GM21529 (cell line): ENCODE data around the gene PSMD8.
"Not testable (repeated sequence)": the region's sequence is repeated elsewhere in the genome, so short reads cannot be mapped to it uniquely, and the experiment has no call there.

Experiments
- ATAC-seq: cut with Tn5 transposase; IDR thresholded peaks from one replicate; pipeline ENCODE4 v1.9.1; 2021; ENCODE audit not compliant: unreplicated experiment

The PSMD8 gene

DNA sequence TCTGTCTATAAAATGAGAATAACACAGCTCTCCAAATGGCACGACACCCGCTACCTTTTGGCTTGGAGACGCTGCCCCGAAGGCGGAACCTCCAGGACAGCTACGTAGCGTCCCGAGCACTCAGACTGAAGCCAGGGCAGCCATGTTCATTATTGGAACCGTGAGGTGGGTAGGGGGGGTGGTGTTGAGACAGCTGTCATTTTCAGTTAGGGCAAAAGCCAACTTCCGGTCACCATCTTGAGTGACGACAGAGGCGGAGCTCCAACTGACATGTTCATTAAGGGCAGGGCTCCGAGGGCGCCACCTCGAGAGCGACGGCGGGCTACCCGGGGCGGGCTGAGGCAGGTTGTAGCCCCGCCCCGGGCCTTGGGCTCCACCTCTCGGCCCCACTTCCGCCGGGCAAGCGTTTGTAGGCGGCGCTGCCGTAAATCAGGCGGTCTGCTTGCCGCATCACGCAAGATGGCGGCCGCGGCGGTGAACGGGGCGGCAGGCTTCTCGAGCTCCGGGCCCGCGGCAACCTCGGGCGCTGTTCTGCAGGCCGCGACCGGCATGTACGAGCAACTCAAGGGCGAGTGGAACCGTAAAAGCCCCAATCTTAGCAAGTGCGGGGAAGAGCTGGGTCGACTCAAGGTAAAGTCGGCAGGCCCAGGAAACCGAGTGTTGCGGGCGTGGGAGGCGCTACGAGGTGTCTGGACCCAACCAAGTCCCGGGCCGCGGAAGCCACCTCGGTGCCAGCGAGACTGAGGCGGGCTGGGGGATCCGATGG lies at the start of gene PSMD8:
PSMD8 (plus strand) TSS at position 240 of the 766 bp plus-strand sequence; CDS start at position 271, 31 bp downstream.
- peak; percentile 93 for ATAC-seq

DNA sequence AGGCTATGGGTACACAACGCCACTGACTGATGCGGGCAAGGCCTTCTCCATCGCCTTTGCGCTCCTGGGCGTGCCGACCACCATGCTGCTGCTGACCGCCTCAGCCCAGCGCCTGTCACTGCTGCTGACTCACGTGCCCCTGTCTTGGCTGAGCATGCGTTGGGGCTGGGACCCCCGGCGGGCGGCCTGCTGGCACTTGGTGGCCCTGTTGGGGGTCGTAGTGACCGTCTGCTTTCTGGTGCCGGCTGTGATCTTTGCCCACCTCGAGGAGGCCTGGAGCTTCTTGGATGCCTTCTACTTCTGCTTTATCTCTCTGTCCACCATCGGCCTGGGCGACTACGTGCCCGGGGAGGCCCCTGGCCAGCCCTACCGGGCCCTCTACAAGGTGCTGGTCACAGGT lies 47.8 kb upstream of the PSMD8 start:
- no peak for ATAC-seq

DNA sequence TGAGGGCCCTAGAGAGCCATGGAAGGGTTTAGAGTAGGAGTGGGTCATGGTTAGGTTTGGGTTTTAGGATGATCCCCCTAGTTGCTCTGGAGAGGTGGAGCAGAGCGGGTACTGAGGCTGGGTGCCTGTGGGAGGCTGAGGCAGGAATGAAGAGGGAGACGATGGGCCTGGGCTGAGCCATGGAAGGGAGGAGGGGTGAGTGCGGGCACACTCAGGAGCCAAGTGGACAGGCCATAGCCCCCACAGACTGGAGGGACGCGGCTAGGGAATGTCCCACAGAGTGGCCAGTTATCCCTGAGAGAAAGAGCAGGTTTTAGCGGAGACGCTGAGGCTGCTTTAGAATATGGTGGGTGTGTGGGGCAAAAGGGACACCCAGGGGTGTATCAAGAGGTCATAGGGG lies 44.7 kb upstream of the PSMD8 start:
- no peak for ATAC-seq

DNA sequence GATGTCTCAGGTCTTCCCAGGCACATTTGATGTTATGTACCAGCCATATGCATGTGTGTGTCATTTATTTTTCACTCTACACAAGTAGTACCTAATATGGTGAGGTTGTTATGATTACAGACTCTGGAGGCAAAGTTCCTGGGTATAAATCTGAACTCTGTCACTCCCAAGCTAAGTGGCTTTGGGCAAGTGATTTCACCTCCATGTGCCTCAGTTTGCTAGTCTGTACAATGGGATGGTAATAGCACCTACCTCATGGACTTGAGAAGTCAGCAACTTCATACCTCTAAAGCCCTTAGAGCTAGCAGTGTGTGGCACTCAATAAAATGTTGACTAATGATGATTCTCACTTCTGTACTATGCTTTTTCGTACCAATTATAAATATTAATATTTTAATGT lies 42.6 kb upstream of the PSMD8 start:
- ATAC-seq = no peak

DNA sequence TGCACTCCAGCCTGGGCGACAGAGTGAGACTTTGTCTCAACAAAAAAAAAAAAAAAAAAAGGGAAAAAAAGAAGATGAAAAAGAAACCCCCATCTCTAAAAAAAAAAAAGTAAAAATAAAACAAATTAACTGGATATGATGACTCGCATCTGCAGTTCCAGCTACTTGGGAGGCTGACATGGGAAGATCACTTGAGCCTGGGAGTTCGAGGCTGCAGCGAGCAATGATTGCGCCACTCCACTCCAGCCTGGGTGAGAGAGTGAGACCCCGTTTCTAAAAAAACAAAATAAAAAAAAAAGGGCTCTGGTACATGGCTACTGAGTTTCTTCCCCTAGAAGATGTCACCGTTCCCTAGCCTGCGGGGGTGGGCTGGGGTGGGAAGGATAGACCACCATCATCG lies 41.1 kb upstream of the PSMD8 start:
- no peak for ATAC-seq

DNA sequence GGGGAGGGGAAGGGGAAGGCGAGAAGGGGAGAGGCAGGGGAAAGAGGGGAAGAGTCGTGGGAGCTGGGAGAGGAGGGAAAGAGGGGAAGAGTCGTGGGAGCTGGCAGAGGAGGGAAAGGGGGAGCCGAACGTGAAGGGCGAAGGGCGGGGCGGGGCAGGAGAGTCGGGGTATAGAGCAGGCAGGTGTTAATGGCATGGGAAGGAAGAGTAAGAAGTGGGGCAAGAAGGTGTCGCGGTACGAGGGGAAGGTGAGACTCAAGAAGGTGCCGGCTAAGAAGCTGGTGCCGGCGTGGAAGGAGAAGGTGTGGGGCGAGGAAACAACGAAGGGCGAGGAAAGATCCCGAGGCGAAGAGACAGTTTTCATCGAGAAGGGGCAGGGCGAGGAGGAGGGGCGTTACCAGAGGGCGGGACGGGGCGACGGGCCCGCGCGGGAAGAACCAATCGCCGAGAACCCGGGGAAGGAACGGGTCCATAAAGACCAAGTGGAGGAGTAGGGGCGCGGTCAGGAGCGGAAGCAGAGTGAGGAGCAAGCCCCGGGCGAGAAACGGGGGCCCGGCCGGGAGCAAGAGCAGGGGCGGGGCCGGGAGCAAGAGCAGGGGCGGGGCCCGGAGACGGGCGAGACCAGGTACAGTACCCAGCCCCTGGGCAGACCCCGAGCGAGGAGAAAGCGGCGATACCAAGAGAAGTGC lies 38.3 kb upstream of the PSMD8 start:
- peak; percentile 69 for ATAC-seq

DNA sequence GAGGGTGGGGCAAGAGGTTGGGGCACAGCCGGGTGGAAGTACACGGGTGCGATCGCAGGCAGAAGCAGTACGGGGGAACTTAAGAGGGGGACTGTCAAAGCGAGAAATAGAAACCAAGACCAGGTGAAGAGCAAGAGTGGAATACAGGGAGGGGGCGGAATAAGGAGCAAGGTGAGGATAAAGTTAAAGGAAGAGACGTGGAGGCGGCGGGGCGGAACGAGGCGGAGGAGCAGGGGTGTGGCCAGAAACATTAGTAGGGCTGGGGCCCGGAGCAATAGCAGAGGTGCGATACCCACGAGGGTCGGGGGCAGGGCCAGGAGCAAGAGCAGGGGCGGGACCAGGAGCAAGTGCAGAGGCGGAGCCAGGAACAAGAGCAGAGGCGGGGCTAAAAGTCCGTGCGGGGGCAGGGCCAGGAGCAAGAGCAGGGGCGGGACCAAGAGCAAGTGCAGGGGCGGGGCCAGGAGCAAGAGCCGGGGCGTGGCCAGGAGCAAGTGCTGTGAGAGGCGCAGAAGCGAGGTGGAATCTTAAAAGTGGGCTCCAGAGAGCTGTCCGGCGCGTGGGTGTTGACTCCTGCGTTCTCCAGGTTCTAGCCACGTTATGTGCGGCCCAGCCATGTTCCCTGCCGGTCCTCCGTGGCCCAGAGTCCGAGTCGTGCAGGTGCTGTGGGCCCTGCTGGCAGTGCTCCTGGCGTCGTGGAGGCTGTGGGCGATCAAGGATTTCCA lies 37.6 kb upstream of the PSMD8 start:
- ATAC-seq = peak; percentile 50

DNA sequence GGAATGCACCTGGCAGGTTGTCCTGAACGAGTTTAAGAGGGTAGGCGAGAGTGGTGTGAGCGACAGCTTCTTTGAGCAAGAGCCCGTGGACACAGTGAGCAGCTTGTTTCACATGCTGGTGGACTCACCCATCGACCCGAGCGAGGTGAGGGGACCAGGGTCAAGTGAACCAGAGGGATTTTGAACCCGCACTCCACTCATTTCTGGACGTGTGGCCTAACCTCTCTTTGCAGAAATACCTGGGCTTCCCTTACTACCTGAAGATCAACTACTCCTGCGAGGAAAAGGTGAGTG lies 37.1 kb upstream of the PSMD8 start:
- no peak for ATAC-seq

DNA sequence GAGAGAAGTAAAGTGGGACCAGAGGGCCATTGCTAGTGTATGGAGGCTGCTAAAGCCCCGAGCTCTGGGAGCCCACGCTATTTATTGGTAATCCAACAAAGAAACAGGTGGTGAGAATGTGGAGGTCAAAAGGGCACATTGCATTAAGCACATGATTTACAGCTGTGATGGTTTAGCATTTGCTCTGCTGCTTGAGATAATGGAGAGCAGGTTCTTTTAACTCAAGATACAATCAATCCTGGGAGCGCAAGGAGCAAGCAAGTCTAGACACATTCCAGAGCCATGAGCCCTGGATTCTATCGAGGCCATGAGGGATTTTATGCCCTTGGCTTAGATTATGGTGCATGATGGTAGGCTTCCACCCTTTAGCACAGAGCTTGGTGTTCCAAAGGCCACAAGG lies 35.4 kb upstream of the PSMD8 start:
- ATAC-seq = not testable (repeated sequence)

DNA sequence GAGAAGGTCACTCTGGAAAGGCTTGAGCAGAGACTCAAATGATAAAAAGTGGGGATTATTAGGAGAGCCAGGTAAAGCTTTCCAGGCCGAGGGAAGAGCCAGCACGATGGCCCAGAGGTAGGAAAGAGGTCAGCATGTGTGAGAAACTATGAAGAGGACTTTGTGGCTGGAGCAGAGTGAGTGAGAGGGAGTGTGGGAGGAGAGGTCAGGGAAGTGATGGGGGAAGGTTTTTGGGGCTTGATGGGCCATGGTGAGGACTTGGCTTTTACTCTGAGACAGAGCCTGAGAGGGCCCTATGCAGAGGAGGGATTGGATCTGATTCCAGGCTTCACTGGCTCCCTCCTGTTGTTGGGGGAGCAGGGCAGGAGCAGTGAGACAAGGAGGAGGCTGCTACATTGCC lies 33.4 kb upstream of the PSMD8 start:
- ATAC-seq = no peak

DNA sequence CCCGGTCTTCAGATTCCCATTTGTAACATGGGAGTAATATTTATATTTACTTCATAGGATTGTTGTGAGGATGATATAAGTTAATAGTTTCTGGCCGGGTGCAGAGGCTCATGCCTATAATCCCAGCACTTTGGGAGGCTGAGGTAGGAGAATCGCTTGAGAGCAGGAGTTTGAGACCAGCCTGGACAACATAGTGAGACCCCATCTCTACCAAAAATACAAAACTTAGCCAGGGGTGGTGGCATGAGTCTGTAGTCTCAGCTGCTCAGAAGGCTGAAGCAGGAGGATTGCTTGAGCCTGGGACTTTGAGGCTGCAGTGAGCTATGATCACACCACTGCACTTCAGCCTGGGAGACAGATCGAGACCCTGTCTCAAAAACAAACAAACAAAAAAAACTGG lies 27.5 kb upstream of the PSMD8 start:
- no peak for ATAC-seq

DNA sequence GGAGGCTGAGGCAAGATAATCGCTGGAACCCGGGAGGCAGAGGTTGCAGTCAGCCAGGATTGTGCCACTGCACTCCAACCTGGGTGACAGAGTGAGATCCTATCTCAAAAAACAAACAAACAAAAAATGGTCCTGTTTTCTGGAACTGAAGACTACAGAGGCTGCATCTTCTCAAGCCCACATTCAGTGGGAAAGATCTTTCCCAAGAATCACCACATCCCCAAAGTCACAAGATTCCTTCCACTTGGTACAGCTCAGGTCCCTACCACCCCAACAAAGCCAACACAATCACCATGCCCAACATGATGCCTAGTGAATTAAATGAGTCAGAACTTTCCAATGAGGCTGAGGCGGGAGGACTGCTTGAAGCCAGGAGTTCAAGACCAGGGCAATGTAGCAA lies 23.5 kb upstream of the PSMD8 start:
- ATAC-seq = no peak

DNA sequence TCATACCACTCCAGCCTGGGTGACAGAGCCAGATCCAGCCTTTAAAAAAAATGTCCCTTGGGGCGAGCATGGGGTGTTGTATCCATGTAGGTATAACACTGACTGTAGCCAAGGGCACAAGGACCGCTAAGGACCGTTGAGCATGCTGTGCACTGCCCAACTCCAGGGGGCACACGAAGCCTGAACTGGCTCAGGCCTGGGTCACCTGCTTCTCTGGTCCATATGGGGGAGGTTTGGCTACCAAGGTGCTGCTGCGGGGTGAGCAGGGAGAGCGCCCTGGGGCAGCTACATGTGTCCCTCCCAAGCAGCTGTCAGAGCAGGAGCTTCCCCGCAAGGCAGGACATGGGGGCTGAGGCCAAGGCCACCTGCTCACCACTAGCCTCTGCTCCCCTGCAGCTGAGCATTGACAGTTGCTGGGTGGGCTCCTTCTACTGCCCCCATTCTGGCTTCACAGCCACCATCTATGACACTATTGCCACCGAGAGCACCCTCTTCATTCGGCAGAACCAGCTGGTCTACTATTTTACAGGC lies 22.4 kb upstream of the PSMD8 start:
- ATAC-seq = no peak

DNA sequence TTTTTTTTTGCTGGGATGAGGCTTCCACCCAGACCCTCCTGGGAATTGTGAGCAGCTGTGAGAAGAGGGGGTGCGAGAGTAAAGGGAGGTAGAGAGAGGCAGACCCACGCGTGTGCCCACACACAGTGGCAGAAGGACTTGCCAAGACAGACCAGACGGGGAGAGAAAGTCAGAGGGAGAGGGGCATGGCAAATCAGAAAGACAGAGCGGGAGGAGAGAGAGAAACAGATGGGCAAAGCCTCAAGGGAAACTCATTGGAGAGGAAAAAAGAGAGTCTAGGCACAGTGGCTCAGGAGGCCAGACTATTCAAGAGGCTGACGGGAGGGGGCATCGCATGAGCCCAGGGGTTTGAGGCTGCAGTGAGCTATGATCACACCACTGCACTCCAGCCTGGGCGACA lies 21.8 kb upstream of the PSMD8 start:
- ATAC-seq = no peak

DNA sequence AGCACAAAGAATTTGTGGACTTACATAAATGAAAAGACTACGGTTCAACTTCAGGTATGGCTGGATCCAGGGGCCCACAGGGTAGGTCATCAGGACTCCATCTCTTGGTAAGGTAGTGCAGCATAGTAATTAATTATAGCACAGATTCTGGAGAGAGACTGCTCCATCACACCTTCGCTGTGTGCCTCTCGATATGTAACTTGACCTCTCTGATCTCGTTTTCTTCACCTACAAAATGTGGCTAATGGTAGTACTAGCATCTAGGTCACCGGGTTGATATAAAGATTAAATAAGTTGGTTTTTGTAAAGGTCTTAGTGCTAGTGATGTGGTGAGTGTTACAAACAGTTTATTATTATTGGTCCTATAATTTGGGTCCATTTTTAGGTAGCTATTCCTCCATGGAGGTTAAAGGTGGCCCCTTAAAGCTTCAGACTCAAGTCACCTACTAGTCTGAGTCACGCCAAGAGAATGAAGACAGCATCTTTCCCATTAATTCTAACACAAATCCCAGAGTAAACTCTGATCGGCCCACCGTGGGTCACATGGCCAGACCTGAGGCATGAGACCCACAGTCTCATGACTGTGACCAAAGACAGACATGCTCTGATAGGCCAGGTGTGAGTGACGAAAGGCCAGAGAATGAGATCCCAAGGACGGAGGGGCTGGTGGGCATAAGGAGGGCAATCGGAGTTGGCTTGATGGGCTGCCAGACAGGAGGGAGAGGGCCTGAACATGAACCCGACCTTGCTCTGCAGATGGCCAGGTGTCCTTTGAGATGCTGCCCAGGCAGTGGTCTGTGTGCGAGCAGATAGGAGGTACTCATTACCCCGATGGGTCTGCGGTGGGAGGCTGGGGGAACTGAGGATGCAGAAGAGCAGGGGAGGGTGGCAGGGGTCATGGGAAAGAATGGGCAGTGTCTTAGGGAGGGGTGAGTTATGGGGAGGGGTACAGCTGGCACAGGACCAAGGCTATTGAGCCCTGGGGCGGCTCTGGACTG lies 18.3 kb upstream of the PSMD8 start:
- no peak for ATAC-seq

DNA sequence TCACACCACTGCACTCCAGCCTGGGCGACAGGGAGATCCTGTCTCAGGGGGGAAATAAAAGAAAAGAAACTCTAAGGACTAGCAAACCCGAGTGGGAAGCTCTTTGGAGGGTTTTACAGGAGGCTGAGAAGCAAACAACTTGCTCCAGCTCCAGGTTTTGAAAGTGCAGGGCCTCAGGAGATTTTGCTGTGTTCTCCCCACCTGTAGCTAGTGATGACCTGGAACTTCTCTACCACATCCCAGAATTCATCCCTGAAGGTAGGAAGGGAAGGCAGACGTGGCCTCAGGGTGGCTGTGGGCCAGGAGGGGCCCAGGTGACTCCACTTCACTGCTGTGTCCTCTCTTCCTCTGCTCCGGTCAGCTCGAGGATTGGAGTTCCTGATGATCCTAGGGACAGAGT lies 16.3 kb upstream of the PSMD8 start:
- ATAC-seq = no peak

DNA sequence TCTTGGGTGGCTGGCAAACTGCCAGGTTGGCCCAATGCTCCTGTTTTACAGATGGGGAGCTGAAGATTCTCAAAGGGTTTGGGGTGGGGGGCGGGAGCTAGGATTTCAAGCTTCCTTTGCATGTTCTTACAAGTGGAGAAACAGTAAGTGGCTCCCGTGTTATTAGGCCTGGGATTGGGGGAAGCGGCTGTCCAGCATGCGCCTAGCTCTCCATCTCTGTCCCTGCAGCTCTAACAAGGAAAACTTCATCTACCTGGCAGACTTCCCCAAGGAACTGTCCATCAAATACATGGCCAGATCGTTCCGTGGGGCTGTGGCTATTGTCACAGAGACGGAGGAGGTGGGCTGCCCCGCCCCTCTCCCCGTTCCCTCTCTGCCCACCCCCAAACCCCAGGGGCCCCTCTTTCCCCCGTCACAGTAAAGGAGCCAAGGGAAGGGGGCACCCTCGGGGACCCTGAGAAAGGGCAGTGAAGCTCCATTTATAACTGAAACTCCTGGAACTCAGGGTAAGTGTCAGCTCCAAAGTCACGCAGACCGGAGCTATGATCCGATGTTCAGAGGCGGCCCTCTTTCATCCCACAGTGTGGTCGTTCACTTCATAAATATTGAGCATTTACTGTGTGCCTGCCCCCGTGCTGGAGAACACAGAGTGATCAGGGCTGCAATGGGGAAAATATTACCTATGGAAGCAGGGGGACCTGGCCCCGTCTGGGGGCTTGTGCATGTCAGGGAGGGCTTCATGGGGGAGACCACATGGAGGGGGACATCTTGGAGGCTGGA lies 14.9 kb upstream of the PSMD8 start:
- ATAC-seq = no peak

DNA sequence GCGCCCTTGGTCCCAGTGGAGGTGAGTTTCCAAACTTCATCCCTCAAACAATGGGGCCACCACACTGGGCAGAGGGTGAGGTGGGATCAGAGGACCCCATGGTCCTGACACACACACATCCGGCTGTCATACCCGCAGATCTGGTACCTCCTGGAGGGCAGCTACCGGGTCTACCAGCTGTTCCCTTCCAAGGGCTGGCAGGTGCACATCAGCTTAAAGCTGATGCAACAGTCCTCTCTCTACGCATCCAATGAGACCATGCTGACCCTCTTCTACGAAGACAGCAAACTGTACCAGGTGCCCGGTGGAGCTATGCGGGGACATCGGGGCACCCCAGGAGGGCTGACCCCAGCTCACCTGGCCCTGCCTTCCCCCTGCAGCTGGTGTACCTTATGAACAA lies 14.0 kb upstream of the PSMD8 start:
- no peak for ATAC-seq

DNA sequence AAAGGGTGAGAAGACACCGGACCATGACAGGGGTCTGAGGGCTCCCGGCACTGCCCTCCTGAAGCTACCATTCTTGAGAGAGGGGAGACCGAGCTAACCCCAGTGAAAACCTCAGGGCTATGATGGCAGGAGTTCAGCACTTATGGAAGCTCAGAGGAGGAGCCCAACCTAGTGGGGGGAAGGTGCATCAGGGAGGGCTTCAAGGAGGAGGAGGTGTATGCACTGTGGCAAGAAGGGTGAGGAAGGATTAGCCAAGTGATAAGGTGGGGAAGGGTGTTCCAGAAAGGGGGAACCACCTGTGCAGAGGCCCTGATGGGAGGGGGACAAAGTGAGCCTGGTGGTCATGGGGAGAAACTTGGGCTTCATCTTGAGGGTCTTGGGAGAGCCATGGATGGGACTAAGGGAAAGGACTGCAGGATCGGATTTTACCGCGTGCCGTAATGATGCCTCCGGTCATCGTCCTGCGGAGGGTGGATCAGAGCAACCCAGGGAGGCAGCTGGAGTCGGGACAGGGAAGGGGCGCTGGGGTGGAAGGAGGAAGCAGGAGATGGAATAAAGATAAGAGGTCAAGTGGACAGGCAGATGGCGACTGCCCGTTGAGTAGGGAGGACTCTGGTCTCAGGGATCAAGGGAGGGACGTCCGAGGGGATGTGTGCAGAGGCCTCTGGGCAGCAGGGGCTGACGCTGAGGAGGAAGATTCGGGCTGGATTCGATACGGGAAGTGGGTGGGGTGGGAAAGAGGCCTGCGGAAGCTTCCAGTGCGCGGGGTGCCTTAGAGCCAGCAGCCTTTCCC lies 13.3 kb upstream of the PSMD8 start:
- no peak for ATAC-seq
